BLaER1 treated with 17β-estradiol and CSF1 and Interleukin-3, amounts not matched to agents 10 nM and 100 nM (cell line): ENCODE data around the gene GALNT9.
"Not testable (repeated sequence)": the region's sequence is repeated elsewhere in the genome, so short reads cannot be mapped to it uniquely, and the experiment has no call there.

ENCODE experiments used
- H3K27ac ChIP-seq, 11 experiments: shearing (Covaris generic); formaldehyde crosslinking; 2 replicates each; pipeline ENCODE4 v1.8.1; 2022
- H3K27me3 ChIP-seq, 11 experiments: shearing (Covaris generic); formaldehyde crosslinking; 2 replicates each; pipeline ENCODE4 v1.8.1; 2022
- H3K36me3 ChIP-seq, 11 experiments: shearing (Covaris generic); formaldehyde crosslinking; 2 replicates each; pipeline ENCODE4 v1.8.1; 2022
- H3K4me1 ChIP-seq, 10 experiments: shearing (Covaris generic); formaldehyde crosslinking; 2 replicates each; pipeline ENCODE4 v1.8.1; 2022
- H3K4me2 ChIP-seq, 11 experiments: shearing (Covaris generic); formaldehyde crosslinking; 2 replicates each; pipeline ENCODE4 v1.8.1; 2022
- H3K4me3 ChIP-seq, 10 experiments: shearing (Covaris generic); formaldehyde crosslinking; 2 replicates each; pipeline ENCODE4 v1.8.1; 2022
- H3K9ac ChIP-seq, 11 experiments: shearing (Covaris generic); formaldehyde crosslinking; 2 replicates each; pipeline ENCODE4 v1.8.1; 2022
- H3K9me3 ChIP-seq, 11 experiments: shearing (Covaris generic); formaldehyde crosslinking; replicated peaks in 1 of 11; 2 replicates each; pipeline ENCODE4 v1.8.1; 2022
- H4K20me1 ChIP-seq, 11 experiments: shearing (Covaris generic); formaldehyde crosslinking; 2 replicates each; pipeline ENCODE4 v1.8.1; 2022
- Cebpa-rat ChIP-seq, 11 experiments: shearing (Covaris generic); IDR thresholded peaks; 2 replicates each; pipeline ENCODE4 v1.8.1; 2022

Gene GALNT9

GRCh38 chr12:132154341-132154761 lies 175.0 kb downstream of the GALNT9 start:
- peaks cover 40 to 59% (median 50%) of the 10 kb centered on the region in 11 experiments for H3K36me3 ChIP-seq
- peaks cover 0 to 22% (median 17%) of the 10 kb centered on the region in 10 experiments; a peak in 16 of 20 replicates for H3K4me1 ChIP-seq
- no peaks in the 10 kb centered on the region for H3K27me3 ChIP-seq
- no peak overlapping the region for H3K4me3 ChIP-seq
- peak overlapping the region in 7 of 11 experiments; percentile 23 to 59 (median 41); a peak in 11 of 22 replicates for H3K27ac ChIP-seq
- H3K9ac ChIP-seq: peak overlapping the region in 8 of 11 experiments; percentile 6 to 58 (median 42); a peak in 10 of 22 replicates
- H4K20me1 ChIP-seq: peaks cover 0 to 48% (median 30%) of the 10 kb centered on the region in 11 experiments; a peak in 17 of 22 replicates
- no peak for TF ChIP-seq Cebpa-rat (IDR thresholded peaks at IDR 0.05)
- H3K9me3 ChIP-seq: peaks cover 0 to 25% (median 22%) of the 10 kb centered on the region in 11 experiments; a peak in 13 of 22 replicates
- H3K4me2 ChIP-seq: peak overlapping the region; percentile 25 to 67 (median 51); a peak in 18 of 22 replicates

GRCh38 chr12:132153501-132154340 lies 175.7 kb downstream of the GALNT9 start:
- Histone ChIP-seq H3K4me1 (peaks cover 0 to 16% (median 13%) of the 10 kb centered on the region in 10 experiments; a peak in 16 of 20 replicates), H4K20me1 (peaks cover 0 to 46% (median 30%) of the 10 kb centered on the region in 11 experiments; a peak in 17 of 22 replicates), H3K9me3 (peaks cover 0 to 25% (median 22%) of the 10 kb centered on the region in 11 experiments; a peak in 13 of 22 replicates), H3K4me2 (peak overlapping the region; percentile 25 to 67 (median 51); a peak in 19 of 22 replicates), H3K4me3 (no peak overlapping the region), H3K36me3 (peaks cover 40 to 59% (median 50%) of the 10 kb centered on the region in 11 experiments), H3K27ac (peak overlapping the region in 7 of 11 experiments; percentile 23 to 59 (median 41); a peak in 11 of 22 replicates), H3K9ac (peak overlapping the region in 8 of 11 experiments; percentile 22 to 58 (median 42); a peak in 10 of 22 replicates), H3K27me3 (no peaks in the 10 kb centered on the region)
- no peak for TF ChIP-seq Cebpa-rat (IDR thresholded peaks at IDR 0.05)

- Histone ChIP-seq H3K27ac (no peak overlapping the region), H3K27me3 (no peaks in the 10 kb centered on the region), H3K36me3 (peaks cover 34 to 56% (median 48%) of the 10 kb centered on the region in 11 experiments), H3K4me1 (peaks cover 0 to 15% (median 13%) of the 10 kb centered on the region in 10 experiments; a peak in 16 of 20 replicates), H3K4me2 (no peak overlapping the region), H3K4me3 (no peak overlapping the region), H3K9ac (no peak overlapping the region), H3K9me3 (peaks cover 0 to 23% (median 21%) of the 10 kb centered on the region in 11 experiments; a peak in 13 of 22 replicates), H4K20me1 (peaks cover 0 to 51% (median 32%) of the 10 kb centered on the region in 11 experiments; a peak in 17 of 22 replicates)
- TF ChIP-seq Cebpa-rat (IDR thresholded peaks at IDR 0.05): no peak
Observed at GRCh38 chr12:132152953-132153352, 176.4 kb downstream of the GALNT9 start.

GRCh38 chr12:132152411-132152821 lies 177.0 kb downstream of the GALNT9 start:
- Histone ChIP-seq H3K36me3 (peaks cover 29 to 56% (median 48%) of the 10 kb centered on the region in 11 experiments), H3K27ac (no peak overlapping the region), H4K20me1 (peaks cover 0 to 56% (median 37%) of the 10 kb centered on the region in 11 experiments; a peak in 18 of 22 replicates), H3K4me1 (peaks cover 0 to 15% (median 13%) of the 10 kb centered on the region in 10 experiments; a peak in 16 of 20 replicates), H3K4me3 (no peak overlapping the region), H3K9ac (no peak overlapping the region), H3K9me3 (peaks cover 0 to 18% (median 15%) of the 10 kb centered on the region in 11 experiments; a peak in 13 of 22 replicates), H3K4me2 (no peak overlapping the region), H3K27me3 (no peaks in the 10 kb centered on the region)
- no peak for TF ChIP-seq Cebpa-rat (IDR thresholded peaks at IDR 0.05)

GRCh38 chr12:132151766-132152410 lies 177.5 kb downstream of the GALNT9 start:
- H3K9me3 ChIP-seq: peaks cover 0 to 13% (median 10%) of the 10 kb centered on the region in 11 experiments; a peak in 13 of 22 replicates
- peaks cover 0 to 15% (median 13%) of the 10 kb centered on the region in 10 experiments; a peak in 16 of 20 replicates for H3K4me1 ChIP-seq
- no peaks in the 10 kb centered on the region for H3K27me3 ChIP-seq
- H3K36me3 ChIP-seq: peaks cover 23 to 56% (median 48%) of the 10 kb centered on the region in 11 experiments
- H3K27ac ChIP-seq: no peak overlapping the region
- no peak overlapping the region for H3K4me3 ChIP-seq
- peaks cover 0 to 61% (median 43%) of the 10 kb centered on the region in 11 experiments; a peak in 18 of 22 replicates for H4K20me1 ChIP-seq
- TF ChIP-seq Cebpa-rat (IDR thresholded peaks at IDR 0.05): no peak
- H3K4me2 ChIP-seq: no peak overlapping the region
- H3K9ac ChIP-seq: no peak overlapping the region

- peaks cover 0 to 6% (median 4%) of the 10 kb centered on the region in 11 experiments; a peak in 10 of 22 replicates for H3K9me3 ChIP-seq
- H3K36me3 ChIP-seq: peaks cover 17 to 56% (median 48%) of the 10 kb centered on the region in 11 experiments; a peak in 21 of 22 replicates
- no peak for TF ChIP-seq Cebpa-rat (IDR thresholded peaks at IDR 0.05)
- H3K4me1 ChIP-seq: peaks cover 0 to 16% (median 13%) of the 10 kb centered on the region in 10 experiments; a peak in 16 of 20 replicates
- peaks cover 0 to 68% (median 49%) of the 10 kb centered on the region in 11 experiments; a peak in 18 of 22 replicates for H4K20me1 ChIP-seq
- H3K27ac ChIP-seq: no peak overlapping the region
- no peak overlapping the region for H3K4me3 ChIP-seq
- no peaks in the 10 kb centered on the region for H3K27me3 ChIP-seq
- no peak overlapping the region for H3K9ac ChIP-seq
- no peak overlapping the region for H3K4me2 ChIP-seq
Observed at GRCh38 chr12:132151145-132151765, 178.1 kb downstream of the GALNT9 start.

GRCh38 chr12:132150780-132151144 lies 178.6 kb downstream of the GALNT9 start:
- no peaks in the 10 kb centered on the region for H3K27me3 ChIP-seq
- peaks cover 12 to 56% (median 46%) of the 10 kb centered on the region in 11 experiments; a peak in 21 of 22 replicates for H3K36me3 ChIP-seq
- peaks cover 2 to 21% (median 14%) of the 10 kb centered on the region in 10 experiments; a peak in 19 of 20 replicates for H3K4me1 ChIP-seq
- H4K20me1 ChIP-seq: peaks cover 0 to 73% (median 53%) of the 10 kb centered on the region in 11 experiments; a peak in 18 of 22 replicates
- no peak overlapping the region for H3K9ac ChIP-seq
- no peak overlapping the region for H3K27ac ChIP-seq
- TF ChIP-seq Cebpa-rat (IDR thresholded peaks at IDR 0.05): no peak
- H3K4me2 ChIP-seq: no peak overlapping the region
- H3K9me3 ChIP-seq: peaks cover 0 to 2% (median 0%) of the 10 kb centered on the region in 11 experiments; a peak in 3 of 22 replicates
- H3K4me3 ChIP-seq: no peak overlapping the region

GRCh38 chr12:132149526-132149925 lies 179.9 kb downstream of the GALNT9 start:
- Histone ChIP-seq H3K36me3 (peaks cover 12 to 59% (median 44%) of the 10 kb centered on the region in 11 experiments; a peak in 21 of 22 replicates), H3K4me1 (peaks cover 11 to 28% (median 21%) of the 10 kb centered on the region in 10 experiments), H4K20me1 (peaks cover 0 to 76% (median 57%) of the 10 kb centered on the region in 11 experiments; a peak in 18 of 22 replicates)
- not testable (repeated sequence) for H3K4me3 ChIP-seq, H3K27ac ChIP-seq, H3K4me2 ChIP-seq, H3K9me3 ChIP-seq, H3K27me3 ChIP-seq, H3K9ac ChIP-seq
